HCT116 (cell line): ENCODE results near the gene RADIL. TPM values are rescaled to one million over a fixed set of nuclear protein-coding genes. Genes with fewer than 3 reads are reported as not detected.

Experiments
- ATAC-seq: fragments of 200-7000 bp; cut with Tn5 transposase; 2 replicates; pipeline ENCODE4 v1.9.1; 2020; ENCODE audit warnings: mild to moderate bottlenecking, moderate library complexity
- BruUV-seq: library from RNA; stranded (reverse); fragments of 400-500 nt; replicated peaks from 2 replicates; lab custom pipeline; 2021; lab: Mats Ljungman, UMichigan
- CTCF ChIA-PET: fragments of 300-600 bp; sonication (Branson Sonifier 250); formaldehyde crosslinking; loops from one replicate; lab custom pipeline; 2021; ENCODE audit warnings: antibody characterized with exemption; lab: Charles Lee
- POLR2A ChIA-PET: fragments of 300-600, 350-600 bp; sonication (Branson Sonifier 250); formaldehyde crosslinking; loops from one replicate; lab custom pipeline; 2021; ENCODE audit warnings: antibody characterized with exemption; lab: Charles Lee
- RAD21 ChIA-PET, 2 experiments: fragments of 300-600 bp; sonication (Branson Sonifier 250); formaldehyde crosslinking; loops; one replicate each; lab custom pipeline; 2023; ENCODE audit warnings: low total read pairs in 2 of 2; ENCODE audit not compliant: uncharacterized antibody in 2 of 2, unreplicated experiment in 2 of 2, low non-redundant PET in 1 of 2; lab: Charles Lee
- DNase-seq: peaks from one replicate; pipeline ENCODE4 v3.0.0-alpha.2; 2010; ENCODE audit warnings: low read depth, low spot score
- H2AFZ ChIP-seq: fragments of 200-600 bp; shearing (Covaris generic), sonication (generic); 2 replicates; pipeline ENCODE4 v1.6.1; 2017; ENCODE audit warnings: low read depth, mixed run types, mixed read lengths, antibody characterized with exemption, low read length; ENCODE audit not compliant: poor library complexity, severe bottlenecking
- H3K27ac ChIP-seq: 2 replicates; pipeline ENCODE4 v1.5.1; 2012; ENCODE audit warnings: low read depth, low read length
- H3K27me3 ChIP-seq: fragments of 200-600 bp; sonication (generic); 2 replicates; pipeline ENCODE4 v1.6.1; 2016; ENCODE audit warnings: mixed run types, low read length, mixed read lengths; ENCODE audit not compliant: insufficient read depth
- H3K36me3 ChIP-seq, 2 experiments: fragments of 200-500 bp in 1 of 2; fragments of 200-600 bp in 1 of 2; sonication (Bioruptor generic) in 1 of 2; sonication (generic) in 1 of 2; 2 replicates each; pipeline versions ENCODE4 v1.5.1 to v1.6.1; 2014 to 2016; ENCODE audit warnings: low read length in 2 of 2, inconsistent platforms in 1 of 2, mixed read lengths in 1 of 2, mixed run types in 1 of 2; ENCODE audit not compliant: insufficient read depth in 2 of 2, control insufficient read depth in 1 of 2
- H3K4me1 ChIP-seq, 2 experiments: fragments of 200-600 bp in 1 of 2; sonication (generic) in 1 of 2; 2 replicates each; pipeline versions ENCODE4 v1.5.1 to v1.6.1; 2012 to 2017; ENCODE audit warnings: low read length in 2 of 2, inconsistent platforms in 1 of 2, mild to moderate bottlenecking in 1 of 2, mixed read lengths in 1 of 2, mixed run types in 1 of 2, moderate library complexity in 1 of 2; ENCODE audit not compliant: insufficient read depth in 2 of 2, control insufficient read depth in 1 of 2
- H3K4me2 ChIP-seq: fragments of 200-600 bp; sonication (generic); 2 replicates; pipeline ENCODE4 v1.6.1; 2017; ENCODE audit warnings: mixed run types, low read length, mixed read lengths
- H3K4me3 ChIP-seq, 2 experiments: fragments of 200-600 bp in 1 of 2; sonication (generic) in 1 of 2; replicated peaks in 1 of 2; 2 replicates each; pipeline ENCODE4 v1.5.1; 2011 to 2016; ENCODE audit warnings: low read length in 2 of 2, control low read depth in 1 of 2, low read depth in 1 of 2, mild to moderate bottlenecking in 1 of 2, mixed read lengths in 1 of 2, mixed run types in 1 of 2
- H3K79me2 ChIP-seq: fragments of 200-600 bp; sonication (generic); 2 replicates; pipeline ENCODE4 v1.6.1; 2017; ENCODE audit warnings: mild to moderate bottlenecking, mixed run types, low read length, moderate library complexity, mixed read lengths; ENCODE audit not compliant: insufficient read depth
- H3K9ac ChIP-seq: fragments of 200-600 bp; sonication (generic); 2 replicates; pipeline ENCODE4 v1.6.1; 2016; ENCODE audit warnings: low read length, mixed read lengths
- H3K9me2 ChIP-seq: fragments of 200-600 bp; sonication (generic), shearing (Covaris generic); 2 replicates; pipeline ENCODE4 v1.6.1; 2017; ENCODE audit warnings: mixed run types, mild to moderate bottlenecking, moderate library complexity; ENCODE audit not compliant: insufficient read depth
- H3K9me3 ChIP-seq, 2 experiments: fragments of 200-500 bp in 1 of 2; fragments of 200-600 bp in 1 of 2; sonication (Bioruptor generic) in 1 of 2; sonication (generic) in 1 of 2; 2 replicates each; pipeline ENCODE4 v1.6.1; 2014 to 2017; ENCODE audit warnings: low read length in 2 of 2, mixed read lengths in 2 of 2, inconsistent platforms in 1 of 2, low read depth in 1 of 2, mild to moderate bottlenecking in 1 of 2, mixed run types in 1 of 2, moderate library complexity in 1 of 2; ENCODE audit not compliant: control insufficient read depth in 1 of 2, insufficient read depth in 1 of 2
- H4K20me1 ChIP-seq: fragments of 200-600 bp; sonication (generic), shearing (Covaris generic); 2 replicates; pipeline ENCODE4 v1.6.1; 2017; ENCODE audit warnings: mixed run types, mild to moderate bottlenecking, moderate library complexity; ENCODE audit not compliant: insufficient read depth
- EGR1 ChIP-seq: IDR thresholded peaks from 2 replicates; pipeline ENCODE4 v1.6.1; 2012; ENCODE audit warnings: low read depth
- ELF1 ChIP-seq: IDR thresholded peaks from 2 replicates; pipeline ENCODE4 v1.6.1; 2012; ENCODE audit warnings: low read depth, borderline replicate concordance
- RAD21 ChIP-seq: IDR thresholded peaks from 2 replicates; pipeline ENCODE4 v1.6.1; 2012; ENCODE audit warnings: low read depth, mild to moderate bottlenecking
- SIN3A ChIP-seq: IDR thresholded peaks from 2 replicates; pipeline ENCODE4 v1.6.1; 2012; ENCODE audit warnings: low read depth
- intact Hi-C: fragments of 100-400 bp; cut with micrococcal nuclease; formaldehyde crosslinking; loops from 2 replicates; pipeline ENCODE4 v1.10.0; 2022
- total RNA-seq: library from RNA; stranded (reverse); gene quantifications from one replicate; pipeline ENCODE4 v1.2.1, GENCODE V29; 2021; ENCODE audit not compliant: unreplicated experiment
- TF ChIP-seq, protein P1 (sequence below): IDR thresholded peaks from 2 replicates; pipeline ENCODE4 v1.6.1; 2011; ENCODE audit warnings: mild to moderate bottlenecking, low read length, moderate library complexity; ENCODE audit not compliant: insufficient replicate concordance; ENCODE audit errors: extremely low read depth
- TF ChIP-seq, protein P2 (sequence below): IDR thresholded peaks from 2 replicates; pipeline ENCODE4 v1.6.1; 2012; ENCODE audit warnings: low read depth

RADIL gene
- total RNA-seq, 1 experiment from 2014 or later, result 5.3 TPM

DNA sequence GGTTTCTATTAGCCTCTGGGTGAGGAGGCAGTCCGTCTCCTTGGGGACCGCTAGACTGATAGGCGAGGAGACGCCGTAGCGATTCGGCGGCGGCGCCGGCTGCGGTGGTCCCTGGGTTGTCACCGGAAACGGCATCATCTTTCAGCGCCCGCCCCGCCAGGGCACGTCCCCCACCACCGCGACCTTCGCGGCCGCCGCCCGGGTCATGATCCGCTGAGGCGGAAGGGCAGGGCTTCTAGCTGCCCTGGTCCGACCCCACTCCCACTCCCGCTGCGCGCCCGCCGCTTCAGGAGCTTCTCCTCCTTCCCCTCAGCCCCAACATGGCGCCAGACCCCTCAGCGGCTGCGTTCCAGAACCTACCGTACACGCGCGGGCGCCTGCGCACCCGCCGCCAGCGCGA lies 21.8 kb downstream of the RADIL start, which contains the start of gene PAPOLB:
Gene PAPOLB, minus strand, starts transcription at position 358 of the 400 bp plus-strand sequence. Its CDS starts 220 bp downstream, at position 138.
- H3K27me3 ChIP-seq, result no peaks in the 10 kb centered on the region
- H4K20me1 ChIP-seq, result no peaks in the 10 kb centered on the region
- POLR2A ChIA-PET, result no interaction called here
- H3K9me2 ChIP-seq, result no peaks in the 10 kb centered on the region
- no peak within 1 kb of the TSS for H2AFZ ChIP-seq
- TF ChIP-seq EGR1 (no peak), ELF1 (no peak), RAD21 (no peak), SIN3A (no peak)
- TF ChIP-seq, protein P1, sequence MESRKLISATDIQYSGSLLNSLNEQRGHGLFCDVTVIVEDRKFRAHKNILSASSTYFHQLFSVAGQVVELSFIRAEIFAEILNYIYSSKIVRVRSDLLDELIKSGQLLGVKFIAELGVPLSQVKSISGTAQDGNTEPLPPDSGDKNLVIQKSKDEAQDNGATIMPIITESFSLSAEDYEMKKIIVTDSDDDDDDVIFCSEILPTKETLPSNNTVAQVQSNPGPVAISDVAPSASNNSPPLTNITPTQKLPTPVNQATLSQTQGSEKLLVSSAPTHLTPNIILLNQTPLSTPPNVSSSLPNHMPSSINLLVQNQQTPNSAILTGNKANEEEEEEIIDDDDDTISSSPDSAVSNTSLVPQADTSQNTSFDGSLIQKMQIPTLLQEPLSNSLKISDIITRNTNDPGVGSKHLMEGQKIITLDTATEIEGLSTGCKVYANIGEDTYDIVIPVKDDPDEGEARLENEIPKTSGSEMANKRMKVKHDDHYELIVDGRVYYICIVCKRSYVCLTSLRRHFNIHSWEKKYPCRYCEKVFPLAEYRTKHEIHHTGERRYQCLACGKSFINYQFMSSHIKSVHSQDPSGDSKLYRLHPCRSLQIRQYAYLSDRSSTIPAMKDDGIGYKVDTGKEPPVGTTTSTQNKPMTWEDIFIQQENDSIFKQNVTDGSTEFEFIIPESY, result no peak
- TF ChIP-seq, protein P2, sequence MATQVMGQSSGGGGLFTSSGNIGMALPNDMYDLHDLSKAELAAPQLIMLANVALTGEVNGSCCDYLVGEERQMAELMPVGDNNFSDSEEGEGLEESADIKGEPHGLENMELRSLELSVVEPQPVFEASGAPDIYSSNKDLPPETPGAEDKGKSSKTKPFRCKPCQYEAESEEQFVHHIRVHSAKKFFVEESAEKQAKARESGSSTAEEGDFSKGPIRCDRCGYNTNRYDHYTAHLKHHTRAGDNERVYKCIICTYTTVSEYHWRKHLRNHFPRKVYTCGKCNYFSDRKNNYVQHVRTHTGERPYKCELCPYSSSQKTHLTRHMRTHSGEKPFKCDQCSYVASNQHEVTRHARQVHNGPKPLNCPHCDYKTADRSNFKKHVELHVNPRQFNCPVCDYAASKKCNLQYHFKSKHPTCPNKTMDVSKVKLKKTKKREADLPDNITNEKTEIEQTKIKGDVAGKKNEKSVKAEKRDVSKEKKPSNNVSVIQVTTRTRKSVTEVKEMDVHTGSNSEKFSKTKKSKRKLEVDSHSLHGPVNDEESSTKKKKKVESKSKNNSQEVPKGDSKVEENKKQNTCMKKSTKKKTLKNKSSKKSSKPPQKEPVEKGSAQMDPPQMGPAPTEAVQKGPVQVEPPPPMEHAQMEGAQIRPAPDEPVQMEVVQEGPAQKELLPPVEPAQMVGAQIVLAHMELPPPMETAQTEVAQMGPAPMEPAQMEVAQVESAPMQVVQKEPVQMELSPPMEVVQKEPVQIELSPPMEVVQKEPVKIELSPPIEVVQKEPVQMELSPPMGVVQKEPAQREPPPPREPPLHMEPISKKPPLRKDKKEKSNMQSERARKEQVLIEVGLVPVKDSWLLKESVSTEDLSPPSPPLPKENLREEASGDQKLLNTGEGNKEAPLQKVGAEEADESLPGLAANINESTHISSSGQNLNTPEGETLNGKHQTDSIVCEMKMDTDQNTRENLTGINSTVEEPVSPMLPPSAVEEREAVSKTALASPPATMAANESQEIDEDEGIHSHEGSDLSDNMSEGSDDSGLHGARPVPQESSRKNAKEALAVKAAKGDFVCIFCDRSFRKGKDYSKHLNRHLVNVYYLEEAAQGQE, result no peak
- intact Hi-C loops, result no loop called here
- H3K4me2 ChIP-seq, result no peak within 1 kb of the TSS
- H3K79me2 ChIP-seq, result no peaks in the 10 kb centered on the region
- H3K36me3 ChIP-seq, result no peaks in the 10 kb centered on the region
- no peak for ATAC-seq
- no peaks in the 10 kb centered on the region for H3K4me1 ChIP-seq
- H3K4me3 ChIP-seq, result no peak within 1 kb of the TSS
- no peak for DNase-seq
- RAD21 ChIA-PET, result no interaction called here
- H3K9ac ChIP-seq, result no peak within 1 kb of the TSS
- no peaks in the 10 kb centered on the region for H3K9me3 ChIP-seq
- H3K27ac ChIP-seq, result no peak within 1 kb of the TSS
- CTCF ChIA-PET, result no interaction called here
- no TSS peak for BruUV-seq
